Loucy (cell line): ENCODE measurements around the gene AGK.

Source experiments
- H2AFZ ChIP-seq: fragments of 200-600 bp; sonication (generic); 2 replicates; pipeline ENCODE4 v1.6.0; 2016; ENCODE audit warnings: antibody characterized with exemption, mild to moderate bottlenecking, low read length, moderate library complexity
- H3F3A ChIP-seq: fragments of 200-600 bp; 2 replicates; pipeline ENCODE4 v1.6.0; 2016; ENCODE audit warnings: antibody characterized with exemption, low read depth, mild to moderate bottlenecking
- H3K27me3 ChIP-seq: fragments of 200-600 bp; sonication (generic); 2 replicates; pipeline ENCODE4 v1.6.1; 2014; ENCODE audit warnings: low read length, mild to moderate bottlenecking; ENCODE audit not compliant: insufficient read depth, poor library complexity, severe bottlenecking
- H3K36me3 ChIP-seq: fragments of 200-600 bp; sonication (generic); 2 replicates; pipeline ENCODE4 v1.6.1; 2016; ENCODE audit warnings: low read length; ENCODE audit not compliant: insufficient read depth
- H3K4me1 ChIP-seq: fragments of 200-600 bp; sonication (generic); 2 replicates; pipeline ENCODE4 v1.5.1; 2014; ENCODE audit warnings: low read length, mild to moderate bottlenecking; ENCODE audit not compliant: insufficient read depth, poor library complexity, severe bottlenecking
- H3K4me2 ChIP-seq: fragments of 200-600 bp; sonication (generic); 2 replicates; pipeline ENCODE4 v1.6.0; 2014; ENCODE audit warnings: antibody characterized with exemption, low read length, low read depth, mild to moderate bottlenecking; ENCODE audit not compliant: poor library complexity, severe bottlenecking
- H3K4me3 ChIP-seq: fragments of 200-600 bp; sonication (generic); 2 replicates; pipeline ENCODE4 v1.5.1; 2014; ENCODE audit warnings: low read length, mild to moderate bottlenecking, mixed read lengths; ENCODE audit not compliant: poor library complexity, severe bottlenecking
- H3K79me2 ChIP-seq: fragments of 200-600 bp; sonication (generic); 2 replicates; pipeline ENCODE4 v1.6.1; 2014; ENCODE audit warnings: low read length; ENCODE audit not compliant: insufficient read depth
- H3K9ac ChIP-seq: fragments of 200-600 bp; sonication (generic); 2 replicates; pipeline ENCODE4 v1.6.0; 2014; ENCODE audit warnings: mild to moderate bottlenecking, low read depth, low read length, moderate library complexity; ENCODE audit not compliant: poor library complexity, severe bottlenecking
- H3K9me2 ChIP-seq: fragments of 200-600 bp; sonication (generic); replicated peaks from 2 replicates; pipeline ENCODE4 v1.6.1; 2016; ENCODE audit warnings: low read depth, low read length, mixed read lengths
- H3K9me3 ChIP-seq: fragments of 200-600 bp; sonication (generic); 2 replicates; pipeline ENCODE4 v1.6.1; 2014; ENCODE audit warnings: mild to moderate bottlenecking, antibody characterized with exemption, low read length, low read depth; ENCODE audit not compliant: insufficient read depth
- H4K20me1 ChIP-seq: fragments of 200-600 bp; sonication (generic); 2 replicates; pipeline ENCODE4 v1.6.0; 2014; ENCODE audit warnings: antibody characterized with exemption, low read length, mild to moderate bottlenecking; ENCODE audit not compliant: insufficient read depth, poor library complexity, severe bottlenecking
- CTCF ChIP-seq: fragments of 200-600 bp; sonication (generic); conservative IDR thresholded peaks from 2 replicates; pipeline ENCODE4 v1.5.1; 2014; ENCODE audit warnings: mild to moderate bottlenecking, antibody characterized with exemption, low read length
- EZH2phosphoT487 ChIP-seq: fragments of 200-600 bp; IDR thresholded peaks from 2 replicates; pipeline ENCODE4 v1.6.1; 2018; ENCODE audit warnings: antibody characterized with exemption, mild to moderate bottlenecking, moderate library complexity, borderline replicate concordance

The AGK gene

GRCh38 chr7:141558544-141559183 lies 7.5 kb downstream of the AGK start:
- TF ChIP-seq EZH2phosphoT487 (no peak), CTCF (no peak)
- Histone ChIP-seq H3K9ac (no peak overlapping the region), H4K20me1 (no peaks in the 10 kb centered on the region), H3K9me2 (no peaks in the 10 kb centered on the region), H3K4me2 (no peak overlapping the region), H2AFZ (no peak overlapping the region), H3K4me1 (no peaks in the 10 kb centered on the region), H3F3A (no peaks in the 10 kb centered on the region), H3K4me3 (no peak overlapping the region), H3K36me3 (peaks cover 15% of the 10 kb centered on the region), H3K27me3 (no peaks in the 10 kb centered on the region), H3K9me3 (peaks cover 14% of the 10 kb centered on the region), H3K79me2 (peaks cover 6% of the 10 kb centered on the region; the same call in 1 of the 2 replicates)

DNA sequence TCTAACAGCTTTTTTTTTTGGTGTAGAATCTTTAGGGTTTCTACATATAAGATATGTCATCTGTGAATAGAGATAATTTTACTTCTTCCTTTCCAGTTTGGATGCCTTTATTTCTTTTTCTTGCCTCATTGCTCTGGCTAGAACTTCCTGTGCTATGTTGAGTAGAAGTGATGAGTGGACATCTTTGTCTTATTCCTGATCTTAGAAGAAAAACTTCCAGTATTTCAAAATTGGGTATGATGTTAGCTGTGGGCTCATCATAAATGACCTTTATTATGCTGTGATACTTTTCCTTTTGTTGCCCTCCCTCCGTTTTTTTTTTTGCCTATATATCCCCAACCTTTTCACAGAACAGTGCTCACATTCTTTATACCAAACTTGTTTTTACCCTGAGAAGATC lies 8.8 kb downstream of the AGK start:
- Histone ChIP-seq H3K4me1 (no peaks in the 10 kb centered on the region), H3F3A (no peaks in the 10 kb centered on the region), H3K9me2 (no peaks in the 10 kb centered on the region), H4K20me1 (no peaks in the 10 kb centered on the region), H2AFZ (no peak overlapping the region), H3K9me3 (peaks cover 14% of the 10 kb centered on the region), H3K27me3 (no peaks in the 10 kb centered on the region), H3K79me2 (peaks cover 6% of the 10 kb centered on the region; the same call in 1 of the 2 replicates), H3K4me2 (no peak overlapping the region), H3K4me3 (no peak overlapping the region), H3K36me3 (peaks cover 18% of the 10 kb centered on the region), H3K9ac (no peak overlapping the region)
- no peak for TF ChIP-seq EZH2phosphoT487
- TF ChIP-seq CTCF, result no peak

DNA sequence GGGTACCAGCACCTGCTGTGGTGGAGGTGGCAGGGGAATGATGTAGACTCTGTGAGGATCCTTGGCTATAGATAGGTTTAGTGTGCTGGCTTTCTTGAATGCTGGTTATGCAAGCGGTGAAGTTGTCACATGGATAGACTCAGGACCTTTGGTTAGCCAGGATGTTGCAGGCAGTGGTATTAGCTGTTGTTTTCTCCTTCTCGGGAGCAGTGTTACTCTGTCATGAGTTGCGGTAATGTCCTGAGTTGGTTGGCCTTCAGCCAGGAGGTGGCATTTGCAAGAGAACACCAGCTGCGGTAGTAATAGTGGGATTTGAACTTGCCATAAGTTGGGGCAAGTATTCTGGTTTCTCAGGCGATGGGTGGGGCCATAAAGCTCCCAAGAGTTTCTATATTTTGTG lies 10.8 kb downstream of the AGK start:
- no peak overlapping the region for H3K9ac ChIP-seq
- H2AFZ ChIP-seq, result no peak overlapping the region
- H3K9me2 ChIP-seq, result no peaks in the 10 kb centered on the region
- peaks cover 14% of the 10 kb centered on the region for H3K9me3 ChIP-seq
- H3K79me2 ChIP-seq, result peaks cover 6% of the 10 kb centered on the region; the same call in 1 of the 2 replicates
- no peaks in the 10 kb centered on the region for H3K4me1 ChIP-seq
- no peak for TF ChIP-seq EZH2phosphoT487
- no peak for TF ChIP-seq CTCF
- no peaks in the 10 kb centered on the region for H4K20me1 ChIP-seq
- no peaks in the 10 kb centered on the region for H3K27me3 ChIP-seq
- no peak overlapping the region for H3K4me2 ChIP-seq
- peaks cover 32% of the 10 kb centered on the region for H3K36me3 ChIP-seq
- H3K4me3 ChIP-seq, result no peak overlapping the region
- no peaks in the 10 kb centered on the region for H3F3A ChIP-seq
